Measurements from ENCODE around the gene FASTKD1. TPM values are rescaled to one million over a fixed set of nuclear protein-coding genes. Genes with fewer than 3 reads are reported as not detected.

The FASTKD1 gene
- polyA plus RNA-seq, 2 of the 4 experiments (the other 2 are of a cell fraction), result 28.1 to 52.9 TPM

DNA sequence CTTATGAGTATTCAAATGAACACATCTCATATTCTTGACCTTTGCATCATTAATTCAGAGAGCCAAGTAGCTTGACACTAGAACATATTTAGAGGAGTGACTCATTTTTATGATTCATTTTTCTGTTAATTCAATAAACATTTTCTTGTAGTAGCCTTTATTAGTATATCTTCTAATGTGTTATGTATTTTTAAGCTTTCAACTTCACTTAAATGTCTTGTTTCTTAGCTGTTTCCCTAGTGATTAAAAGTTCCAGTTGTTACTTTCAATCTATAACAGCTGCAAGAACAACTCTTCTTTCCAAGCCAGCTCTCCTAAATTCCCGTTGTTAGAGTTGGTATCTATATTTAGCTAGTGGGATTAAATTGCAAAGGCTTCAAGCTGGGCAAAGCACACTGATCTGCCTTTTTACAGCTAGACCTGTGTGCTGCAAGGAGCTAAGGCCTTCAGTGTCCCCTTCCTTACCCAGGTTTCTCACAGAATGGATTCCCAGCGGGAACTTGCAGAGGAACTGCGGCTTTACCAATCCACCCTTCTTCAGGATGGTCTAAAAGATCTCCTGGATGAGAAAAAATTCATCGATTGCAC, 64.3 kb downstream of the FASTKD1 start, which contains the start of gene KLHL41:
Gene KLHL41, plus strand, starts transcription at position 405 of the 588 bp plus-strand sequence. Its CDS starts 77 bp downstream, at position 482.
- FAIRE-seq (no peak), ATAC-seq (peak in 1 of 2 experiments; percentile 50; a peak in 3 of 6 replicates), DNase-seq (ENCODE audit: low read depth in 1 of 2, low spot score in 1 of 2) (no peak)
- 65% methylated on average over 4 of the region's 4 CpGs for WGBS (ENCODE audit: missing lambda C conversion rate)
- Histone ChIP-seq H3K9me3 (no peaks in the 10 kb centered on the region), H3K4me1 (peaks cover 34% of the 10 kb centered on the region), H3K4me3 (no peak within 1 kb of the TSS), H3K27ac (no peak within 1 kb of the TSS), H3K4me2 (peak within 1 kb of the TSS; percentile 8; the same call in 2 of the 3 replicates)
- ChIA-PET CTCF (interaction anchor here (0.8 kb wide), 2 partner anchors 29 to 316 kb away, joined by 3 read pairs; partner anchors contain the start of gene METTL5), POLR2A (no interaction called here)
- TF ChIP-seq EHF (CRISPR knock-in tag; IDR thresholded peaks at IDR 0.05) (no peak), FOSL2 (IDR thresholded peaks at IDR 0.05) (no peak), FOSL2 (CRISPR knock-in tag; IDR thresholded peaks at IDR 0.05) (peak; percentile 45)

DNA sequence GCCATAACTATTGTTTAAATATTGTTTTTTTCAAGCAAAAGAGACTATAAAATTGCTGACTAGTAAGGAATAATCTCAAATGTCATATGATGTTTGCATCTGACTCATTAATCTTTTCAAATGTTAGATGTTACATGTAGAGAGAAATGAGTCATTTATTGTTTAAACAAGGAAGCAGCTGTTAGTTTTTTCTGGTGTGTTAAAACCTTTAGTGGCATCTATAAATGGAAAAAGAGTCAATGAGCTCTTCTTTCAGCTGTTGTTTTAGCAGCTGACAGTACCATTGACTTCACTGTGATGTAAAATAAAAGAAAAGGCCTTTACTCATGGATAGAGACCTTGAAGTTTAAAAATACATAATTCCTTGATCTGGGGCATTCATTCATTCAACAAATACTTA, 66.0 kb downstream of the FASTKD1 start:
- ChIA-PET CTCF (no interaction called here), POLR2A (interaction anchor here (0.6 kb wide), 1 partner anchor 72 kb away, joined by 3 read pairs; no protein-coding TSS in a partner anchor)
- Histone ChIP-seq H3K9me3 (no peaks in the 10 kb centered on the region), H3K4me3 (no peak overlapping the region), H3K4me2 (peak overlapping the region; percentile 52; the same call in 2 of the 3 replicates), H3K4me1 (peaks cover 32% of the 10 kb centered on the region), H3K27ac (no peak overlapping the region)
- TF ChIP-seq POLR2A (IDR thresholded peaks at IDR 0.05; ENCODE audit: low read length) (no peak), PHF8 (IDR thresholded peaks at IDR 0.05; ENCODE audit: borderline replicate concordance, low read depth) (no peak), ZC3H11A (IDR thresholded peaks at IDR 0.05) (no peak), MYC (IDR thresholded peaks at IDR 0.05; ENCODE audit: borderline replicate concordance, low read length) (no peak), HOXB5 (CRISPR knock-in tag; IDR thresholded peaks at IDR 0.05) (no peak), CEBPB (IDR thresholded peaks at IDR 0.05) (no peak), MAFK (IDR thresholded peaks at IDR 0.05; ENCODE audit: partially characterized antibody) (peak; percentile 100), NPAS2 (CRISPR knock-in tag; IDR thresholded peaks at IDR 0.05; ENCODE audit: borderline replicate concordance) (no peak), RARB (CRISPR knock-in tag; IDR thresholded peaks at IDR 0.05) (no peak), GATA3 (IDR thresholded peaks at IDR 0.05; ENCODE audit: borderline replicate concordance) (no peak), FOSL2 (IDR thresholded peaks at IDR 0.05) (peak; percentile 85), FOSL2 (CRISPR knock-in tag; IDR thresholded peaks at IDR 0.05) (peak; percentile 89), HOXB13 (CRISPR knock-in tag; IDR thresholded peaks at IDR 0.05; ENCODE audit: low read depth) (no peak), SREBF2 (IDR thresholded peaks at IDR 0.05) (no peak), SMC3 (IDR thresholded peaks at IDR 0.05) (no peak), JUNB (IDR thresholded peaks at IDR 0.05) (peak; percentile 76)
- TF ChIP-seq, protein P1, sequence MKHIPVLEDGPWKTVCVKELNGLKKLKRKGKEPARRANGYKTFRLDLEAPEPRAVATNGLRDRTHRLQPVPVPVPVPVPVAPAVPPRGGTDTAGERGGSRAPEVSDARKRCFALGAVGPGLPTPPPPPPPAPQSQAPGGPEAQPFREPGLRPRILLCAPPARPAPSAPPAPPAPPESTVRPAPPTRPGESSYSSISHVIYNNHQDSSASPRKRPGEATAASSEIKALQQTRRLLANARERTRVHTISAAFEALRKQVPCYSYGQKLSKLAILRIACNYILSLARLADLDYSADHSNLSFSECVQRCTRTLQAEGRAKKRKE (CRISPR knock-in tag; IDR thresholded peaks at IDR 0.05; ENCODE audit: low read depth), result no peak
- TF ChIP-seq, protein P2, sequence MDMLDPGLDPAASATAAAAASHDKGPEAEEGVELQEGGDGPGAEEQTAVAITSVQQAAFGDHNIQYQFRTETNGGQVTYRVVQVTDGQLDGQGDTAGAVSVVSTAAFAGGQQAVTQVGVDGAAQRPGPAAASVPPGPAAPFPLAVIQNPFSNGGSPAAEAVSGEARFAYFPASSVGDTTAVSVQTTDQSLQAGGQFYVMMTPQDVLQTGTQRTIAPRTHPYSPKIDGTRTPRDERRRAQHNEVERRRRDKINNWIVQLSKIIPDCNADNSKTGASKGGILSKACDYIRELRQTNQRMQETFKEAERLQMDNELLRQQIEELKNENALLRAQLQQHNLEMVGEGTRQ (IDR thresholded peaks at IDR 0.05), result no peak
- TF ChIP-seq, protein P3, sequence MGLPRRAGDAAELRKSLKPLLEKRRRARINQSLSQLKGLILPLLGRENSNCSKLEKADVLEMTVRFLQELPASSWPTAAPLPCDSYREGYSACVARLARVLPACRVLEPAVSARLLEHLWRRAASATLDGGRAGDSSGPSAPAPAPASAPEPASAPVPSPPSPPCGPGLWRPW (IDR thresholded peaks at IDR 0.05), result no peak
- TF ChIP-seq, protein P4, sequence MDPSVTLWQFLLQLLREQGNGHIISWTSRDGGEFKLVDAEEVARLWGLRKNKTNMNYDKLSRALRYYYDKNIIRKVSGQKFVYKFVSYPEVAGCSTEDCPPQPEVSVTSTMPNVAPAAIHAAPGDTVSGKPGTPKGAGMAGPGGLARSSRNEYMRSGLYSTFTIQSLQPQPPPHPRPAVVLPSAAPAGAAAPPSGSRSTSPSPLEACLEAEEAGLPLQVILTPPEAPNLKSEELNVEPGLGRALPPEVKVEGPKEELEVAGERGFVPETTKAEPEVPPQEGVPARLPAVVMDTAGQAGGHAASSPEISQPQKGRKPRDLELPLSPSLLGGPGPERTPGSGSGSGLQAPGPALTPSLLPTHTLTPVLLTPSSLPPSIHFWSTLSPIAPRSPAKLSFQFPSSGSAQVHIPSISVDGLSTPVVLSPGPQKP (IDR thresholded peaks at IDR 0.05; ENCODE audit: low read depth, low read length), result no peak
- DNase-seq (ENCODE audit: low read depth in 1 of 2, low spot score in 1 of 2) (peak; percentile 48 to 63), ATAC-seq (peak; percentile 59; a peak in 4 of 6 replicates), FAIRE-seq (peak; percentile 39)

DNA sequence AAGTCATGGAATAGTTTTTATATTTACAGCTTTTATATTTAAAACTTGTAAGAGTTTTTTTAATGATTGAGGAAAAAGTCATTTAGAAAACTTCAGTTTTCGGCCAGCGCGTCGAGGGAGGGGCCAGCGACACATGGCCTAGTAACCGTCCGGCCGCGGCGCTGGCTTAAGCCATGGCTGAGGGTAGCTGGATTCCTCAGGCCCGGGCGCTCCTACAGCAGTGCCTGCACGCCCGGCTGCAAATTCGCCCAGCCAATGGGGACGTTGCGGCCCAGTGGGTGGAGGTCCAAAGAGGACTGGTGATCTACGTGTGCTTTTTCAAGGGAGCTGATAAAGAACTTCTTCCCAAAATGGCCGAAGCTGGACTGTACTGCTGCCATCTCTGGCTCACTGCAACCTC, 69.0 kb downstream of the FASTKD1 start:
- Histone ChIP-seq H3K4me2 (no peak overlapping the region), H3K27ac (no peak overlapping the region), H3K4me1 (peaks cover 23% of the 10 kb centered on the region), H3K4me3 (no peak overlapping the region), H3K9me3 (no peaks in the 10 kb centered on the region)
- CTCF ChIA-PET, result no interaction called here
- POLR2A ChIA-PET, result no interaction called here
- 90% methylated on average over 19 of the region's 19 CpGs for WGBS (ENCODE audit: missing lambda C conversion rate)
- no peak for FAIRE-seq
- DNase-seq (ENCODE audit: low read depth in 1 of 2, low spot score in 1 of 2), result no peak
- no peak for ATAC-seq
- TF ChIP-seq FOSB (CRISPR knock-in tag; IDR thresholded peaks at IDR 0.05), result no peak
- TF ChIP-seq ZNF302 (CRISPR knock-in tag; IDR thresholded peaks at IDR 0.05), result no peak
- no peak for TF ChIP-seq ZFP36 (IDR thresholded peaks at IDR 0.05; ENCODE audit: borderline replicate concordance, partially characterized antibody)
- TF ChIP-seq, protein P4 (IDR thresholded peaks at IDR 0.05; ENCODE audit: low read depth, low read length), result no peak
- TF ChIP-seq CBX2 (IDR thresholded peaks at IDR 0.05; ENCODE audit: borderline replicate concordance, low read depth), result no peak
- TF ChIP-seq, protein P2 (IDR thresholded peaks at IDR 0.05), result no peak
- no peak for TF ChIP-seq TP53 (CRISPR knock-in tag; IDR thresholded peaks at IDR 0.05)
- TF ChIP-seq JUNB (IDR thresholded peaks at IDR 0.05), result no peak
- TF ChIP-seq EP300 (IDR thresholded peaks at IDR 0.05), result no peak
- TF ChIP-seq KDM5A (IDR thresholded peaks at IDR 0.05), result no peak
- no peak for TF ChIP-seq EHF (CRISPR knock-in tag; IDR thresholded peaks at IDR 0.05)

All from A549 (cell line).